ENCODE measurements around the gene DUOX2.

DNA sequence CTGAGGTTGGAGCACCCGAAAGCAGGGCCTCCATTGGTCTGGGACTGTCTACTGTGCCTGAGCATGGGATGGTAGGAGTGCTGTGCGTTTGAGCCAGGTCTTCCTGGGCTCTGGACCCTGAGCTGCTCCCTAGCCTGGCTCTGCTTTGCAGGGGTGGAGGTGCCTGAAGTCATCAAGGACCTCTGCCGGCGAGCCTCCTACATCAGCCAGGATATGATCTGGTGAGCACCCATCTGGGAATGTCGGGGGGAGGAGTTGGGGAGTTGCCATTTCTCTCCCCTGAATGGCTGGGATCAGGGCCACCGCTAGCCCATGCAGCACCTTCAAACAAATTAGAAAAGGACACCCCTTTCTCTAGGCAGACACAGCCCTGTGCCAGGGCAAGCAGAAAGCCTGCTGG lies 36.5 kb upstream of the DUOX2 start:
- TF ChIP-seq, protein P1, sequence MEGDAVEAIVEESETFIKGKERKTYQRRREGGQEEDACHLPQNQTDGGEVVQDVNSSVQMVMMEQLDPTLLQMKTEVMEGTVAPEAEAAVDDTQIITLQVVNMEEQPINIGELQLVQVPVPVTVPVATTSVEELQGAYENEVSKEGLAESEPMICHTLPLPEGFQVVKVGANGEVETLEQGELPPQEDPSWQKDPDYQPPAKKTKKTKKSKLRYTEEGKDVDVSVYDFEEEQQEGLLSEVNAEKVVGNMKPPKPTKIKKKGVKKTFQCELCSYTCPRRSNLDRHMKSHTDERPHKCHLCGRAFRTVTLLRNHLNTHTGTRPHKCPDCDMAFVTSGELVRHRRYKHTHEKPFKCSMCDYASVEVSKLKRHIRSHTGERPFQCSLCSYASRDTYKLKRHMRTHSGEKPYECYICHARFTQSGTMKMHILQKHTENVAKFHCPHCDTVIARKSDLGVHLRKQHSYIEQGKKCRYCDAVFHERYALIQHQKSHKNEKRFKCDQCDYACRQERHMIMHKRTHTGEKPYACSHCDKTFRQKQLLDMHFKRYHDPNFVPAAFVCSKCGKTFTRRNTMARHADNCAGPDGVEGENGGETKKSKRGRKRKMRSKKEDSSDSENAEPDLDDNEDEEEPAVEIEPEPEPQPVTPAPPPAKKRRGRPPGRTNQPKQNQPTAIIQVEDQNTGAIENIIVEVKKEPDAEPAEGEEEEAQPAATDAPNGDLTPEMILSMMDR (IDR thresholded peaks at IDR 0.05), result no peak
- TF ChIP-seq POLR2A (IDR thresholded peaks at IDR 0.05), result no peak

Measured in esophagus squamous epithelium (tissue), 4 donors.